Adrenal gland (tissue), 12 donors: ENCODE results near the gene DNHD1. TPM values are rescaled to one million over a fixed set of nuclear protein-coding genes. Genes with fewer than 3 reads are reported as not detected.

Experiments used
- DNase-seq, 7 donors: peaks; one replicate each; pipeline ENCODE4 v3.0.0-alpha.2; 2019 to 2020
- H3K27ac ChIP-seq, 5 donors: fragments of 200-600 bp; sonication (generic) in 4 of 5; 1 replicate in 3 of 5; 2 replicates in 2 of 5; pipeline versions ENCODE4 v1.5.1 to v1.8.0; 2016 to 2020; ENCODE audit warnings: mild to moderate bottlenecking in 1 of 5
- H3K27me3 ChIP-seq: fragments of 200-600 bp; 2 replicates; pipeline ENCODE4 v1.8.0; 2021
- H3K36me3 ChIP-seq, 2 donors: fragments of 200-600 bp; replicated peaks in 1 of 2; 1 replicate in 1 of 2; 2 replicates in 1 of 2; pipeline versions ENCODE4 v1.5.1 to v1.8.0; 2018 to 2022
- H3K4me1 ChIP-seq, 2 donors: fragments of 200-600 bp; replicated peaks in 1 of 2; 1 replicate in 1 of 2; 2 replicates in 1 of 2; pipeline versions ENCODE4 v1.5.1 to v1.8.0; 2018 to 2021
- H3K4me3 ChIP-seq, 4 donors: fragments of 200-600 bp; sonication (generic) in 3 of 4; one replicate each; pipeline ENCODE4 v1.5.1; 2016 to 2018
- H3K9me3 ChIP-seq, 3 donors: fragments of 200-600 bp; sonication (generic) in 1 of 3; replicated peaks in 1 of 3; 1 replicate in 2 of 3; 2 replicates in 1 of 3; pipeline versions ENCODE4 v1.5.1 to v1.8.0; 2016 to 2021
- CTCF ChIP-seq, 6 experiments: fragments of 450-650 bp in 4 of 6; fragments of 200-600 bp in 2 of 6; sonication (generic) in 1 of 6; IDR thresholded peaks; 1 replicate in 5 of 6; 2 replicates in 1 of 6; pipeline versions ENCODE4 v1.5.1 to v1.8.0; 2016 to 2021; ENCODE audit warnings: antibody characterized with exemption in 6 of 6, mild to moderate bottlenecking in 2 of 6, moderate library complexity in 1 of 6
- POLR2A ChIP-seq, 2 donors: fragments of 450-650 bp; IDR thresholded peaks; one replicate each; pipeline ENCODE4 v1.6.1; 2017; ENCODE audit warnings: antibody characterized with exemption in 2 of 2, mild to moderate bottlenecking in 2 of 2, moderate library complexity in 1 of 2
- WGBS, 4 donors: extraction: QIAGEN DNeasy Blood & Tissue Kit in 2 of 4; methylation state at CpG; one replicate each; pipeline versions ENCODE4 v1.1.5 to v1.1.7; 2013 to 2017; 5-methylcytosine and 5-hydroxymethylcytosine counted together
- intact Hi-C, 2 donors: fragments of 100-400 bp; cut with DNase I; formaldehyde crosslinking; loops; one replicate each; pipeline versions ENCODE4 v1.14.1 to v1.15.0; 2022 to 2023
- polyA plus RNA-seq, 3 donors: library from polyadenylated mRNA; stranded (reverse); fragments of 200-250 nt in 2 of 3; fragments of 350-450 nt in 1 of 3; fragmentation: Illumina TruSeq in 1 of 3; extraction: RNeasy Lipid Tissue Mini Kit (QIAGEN cat#74804) in 1 of 3; gene quantifications; one replicate each; pipeline ENCODE4 v1.2.3, GENCODE V29; 2013 to 2014
- total RNA-seq, 9 donors: library from RNA; depleted of rRNA in 4 of 9; stranded (reverse); fragments of >200 nt in 4 of 9; fragments of 120-200 nt in 1 of 9; fragmentation: NEBNext Ultra II Directional in 1 of 9; extraction: Animal tissue kit (Norgen Biotek cat#: 25700) in 1 of 9; gene quantifications; one replicate each; pipeline versions ENCODE4 v1.1.0 to v1.2.4, GENCODE V29; 2013 to 2023
- donor health status: healthy with polysubstance abuse.
- donor health status: Bipolar disorder and iron deficiency.
- donor health status: DM: yes; HTN: yes; CAD: no.
- donor health status: DM: no; HTN: no; CAD: no.
- donor health status: DM: no; HTN: no; CAD: no.
- donor health status: DM: yes; HTN: yes; CAD: no.

DNHD1 gene
- total and polyA plus RNA-seq, 12 donors: 3.9 to 27.1 (median 9.9) TPM

GRCh38 chr11:6475936-6476335, 21.1 kb upstream of the DNHD1 start:
- no peaks in the 10 kb centered on the region for H3K27me3 ChIP-seq
- peaks cover 19 to 27% of the 10 kb centered on the region in 2 donors for H3K4me1 ChIP-seq
- intact Hi-C loops: no loop called here
- H3K36me3 ChIP-seq: peaks cover 0 to 26% of the 10 kb centered on the region in 2 donors
- no peak overlapping the region for H3K4me3 ChIP-seq
- no peaks in the 10 kb centered on the region for H3K9me3 ChIP-seq
- no peak overlapping the region for H3K27ac ChIP-seq
- no peak for TF ChIP-seq POLR2A (IDR thresholded peaks at IDR 0.05)
- TF ChIP-seq CTCF (IDR thresholded peaks at IDR 0.05): no peak
- WGBS, 4 donors: 82 to 90% (median 87%) methylated on average over 4 to 5 of the region's 5 CpGs
- DNase-seq: no peak

- TF ChIP-seq CTCF (IDR thresholded peaks at IDR 0.05) (no peak), POLR2A (IDR thresholded peaks at IDR 0.05) (no peak)
- H3K4me1 ChIP-seq: peaks cover 19 to 27% of the 10 kb centered on the region in 2 donors
- no peak overlapping the region for H3K4me3 ChIP-seq
Observed at GRCh38 chr11:6476571-6476970, 20.5 kb upstream of the DNHD1 start.

GRCh38 chr11:6480299-6480914, 16.7 kb upstream of the DNHD1 start:
- H3K27ac ChIP-seq: peak overlapping the region in 4 of 5 donors; percentile 91 to 96 (median 93)
- WGBS, 4 donors: 54 to 63% (median 57%) methylated on average over 9 of the region's 9 CpGs
- intact Hi-C loops: no loop called here
- peaks cover 0 to 55% of the 10 kb centered on the region in 2 donors for H3K36me3 ChIP-seq
- H3K4me3 ChIP-seq: peak overlapping the region in 3 of 4 donors; percentile 73 to 82 (median 74)
- TF ChIP-seq CTCF (IDR thresholded peaks at IDR 0.05) (no peak), POLR2A (IDR thresholded peaks at IDR 0.05) (no peak)
- H3K9me3 ChIP-seq: no peaks in the 10 kb centered on the region
- no peaks in the 10 kb centered on the region for H3K27me3 ChIP-seq
- H3K4me1 ChIP-seq: peaks cover 23 to 24% of the 10 kb centered on the region in 2 donors
- DNase-seq: peak in 5 of 7 donors; percentile 32 to 66 (median 42)

More at GRCh38 chr11:6476571-6476970, 20.5 kb upstream of the DNHD1 start:
- Histone ChIP-seq H3K27ac (no peak overlapping the region), H3K27me3 (no peaks in the 10 kb centered on the region), H3K9me3 (no peaks in the 10 kb centered on the region), H3K36me3 (peaks cover 0 to 26% of the 10 kb centered on the region in 2 donors)
- no peak for DNase-seq
- intact Hi-C loops: no loop called here
- whole genome bisulfite sequencing, 4 donors: 93 to 98% (median 96%) methylated on average over 4 of the region's 4 CpGs

GRCh38 chr11:6481012-6481923, 15.8 kb upstream of the DNHD1 start, which contains the start of the genes ARFIP2 and TIMM10B:
ARFIP2 (minus strand) TSS chr11:6481331; CDS start chr11:6480421, 910 bp downstream.
TIMM10B (plus strand) TSS chr11:6481501; CDS start chr11:6481517, 16 bp downstream.
- no peak for TF ChIP-seq CTCF (IDR thresholded peaks at IDR 0.05)
- peak; percentile 72 to 93 for TF ChIP-seq POLR2A (IDR thresholded peaks at IDR 0.05)
- DNase-seq: peak; percentile 97 to 100 (median 99)
- H3K27ac ChIP-seq: peak within 1 kb of the TSS; percentile 88 to 96 (median 92)
- H3K4me1 ChIP-seq: peaks cover 23 to 24% of the 10 kb centered on the region in 2 donors
- H3K36me3 ChIP-seq: peaks cover 0 to 64% of the 10 kb centered on the region in 2 donors
- peak within 1 kb of the TSS; percentile 73 to 82 (median 78) for H3K4me3 ChIP-seq
- no peaks in the 10 kb centered on the region for H3K27me3 ChIP-seq
- no peaks in the 10 kb centered on the region for H3K9me3 ChIP-seq
- WGBS, 4 donors: 0% methylated on average over 18 to 66 of the region's 66 CpGs
- intact Hi-C loops: no loop called here
